Erythroblast (primary cell): Measurements from ENCODE around the gene QDPR.

ENCODE experiments used
- GATA1 ChIP-seq: IDR thresholded peaks from 2 replicates; pipeline ENCODE4 v1.6.1; 2011; ENCODE audit warnings: low read depth, mild to moderate bottlenecking, control low read depth, low read length, moderate library complexity
- POLR2A ChIP-seq: IDR thresholded peaks from 2 replicates; pipeline ENCODE4 v1.6.1; 2011; ENCODE audit warnings: mild to moderate bottlenecking, low read length

GRCh38 chr4:17492058-17492741 lies 19.7 kb downstream of the QDPR start:
- TF ChIP-seq POLR2A = no peak
- TF ChIP-seq GATA1 = no peak
